Activated CD4-positive, alpha-beta T cell treated with anti-CD3 and anti-CD28 coated beads for 4 hours (primary cell): ENCODE results near the gene PIEZO2.
"Not testable (repeated sequence)": the region's sequence is repeated elsewhere in the genome, so short reads cannot be mapped to it uniquely, and the experiment has no call there.

Experiments used
- DNase-seq, 2 donors: peaks; one replicate each; pipeline ENCODE4 v3.0.0-alpha.2; 2020

The PIEZO2 gene

GRCh38 chr18:11148680-11149440, 509 bp downstream of the PIEZO2 start:
- no peak for DNase-seq

GRCh38 chr18:11147962-11148679, 1.2 kb downstream of the PIEZO2 start:
- no peak for DNase-seq

DNA sequence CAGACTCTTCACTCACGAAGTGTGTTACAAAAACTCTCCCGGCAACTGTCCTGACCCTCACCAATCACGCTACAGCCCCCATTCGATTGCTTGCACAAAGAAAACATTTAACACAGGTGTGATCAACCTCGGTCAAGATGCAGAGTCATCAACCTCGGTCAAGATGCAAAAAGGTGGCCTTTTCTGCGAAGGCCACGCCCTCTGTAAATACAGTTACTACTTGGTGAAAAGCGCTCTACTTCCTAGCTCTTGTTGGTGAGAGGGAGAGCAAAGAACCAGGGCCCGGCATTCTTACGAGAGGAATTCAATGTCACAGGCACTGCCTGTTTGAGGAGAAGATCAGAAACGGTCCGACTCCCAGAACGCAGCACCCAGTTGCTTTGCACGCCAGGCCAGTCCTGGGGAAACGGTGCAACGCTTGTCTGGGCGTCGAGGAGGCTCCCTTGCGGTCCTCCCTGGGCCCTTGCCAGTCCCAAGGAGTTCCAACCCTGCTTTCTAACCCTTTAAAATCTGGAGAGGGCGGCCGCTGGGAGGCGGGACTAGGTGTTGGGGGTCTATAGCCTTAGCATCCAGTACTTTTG, 1.9 kb downstream of the PIEZO2 start:
- no peak for DNase-seq

- no peak for DNase-seq
Measured at GRCh38 chr18:11146947-11147345, 2.4 kb downstream of the PIEZO2 start.

DNA sequence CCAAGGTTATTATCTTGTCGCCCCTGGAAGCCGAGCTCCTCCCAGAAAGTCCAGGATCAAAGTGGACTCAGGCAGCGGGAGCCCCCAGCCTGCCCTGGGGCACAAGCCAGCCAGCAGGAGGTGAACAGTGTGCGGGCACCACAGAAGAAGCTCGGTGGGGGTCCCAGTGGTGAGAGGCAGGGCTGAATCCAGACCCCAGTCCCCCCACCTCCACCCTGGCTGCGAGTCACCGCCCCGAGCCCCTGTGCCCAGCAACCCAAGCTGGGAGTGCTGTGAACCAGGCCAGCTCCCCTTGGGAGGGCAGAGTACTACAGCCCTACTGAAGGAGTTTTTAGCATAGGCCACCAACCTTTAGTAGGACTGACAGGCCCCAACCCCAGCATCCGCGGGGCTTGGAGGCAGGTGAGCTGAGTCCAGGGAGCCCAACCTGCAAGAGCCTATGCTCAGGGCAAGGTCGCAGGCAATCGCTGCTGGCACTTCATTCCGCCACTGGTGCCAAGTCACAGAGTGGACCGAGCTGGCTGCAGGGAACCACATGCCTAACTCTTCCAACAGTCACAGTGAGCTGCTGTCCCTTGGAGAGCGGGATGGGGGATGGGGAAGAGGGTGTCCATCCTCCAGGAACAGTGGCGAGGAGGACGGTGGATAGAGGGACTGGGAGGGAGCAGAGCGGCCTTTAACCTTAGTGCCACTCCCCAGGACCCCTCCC, 3.0 kb downstream of the PIEZO2 start:
- DNase-seq: no peak

GRCh38 chr18:11145413-11146191, 3.8 kb downstream of the PIEZO2 start:
- DNase-seq: no peak

DNA sequence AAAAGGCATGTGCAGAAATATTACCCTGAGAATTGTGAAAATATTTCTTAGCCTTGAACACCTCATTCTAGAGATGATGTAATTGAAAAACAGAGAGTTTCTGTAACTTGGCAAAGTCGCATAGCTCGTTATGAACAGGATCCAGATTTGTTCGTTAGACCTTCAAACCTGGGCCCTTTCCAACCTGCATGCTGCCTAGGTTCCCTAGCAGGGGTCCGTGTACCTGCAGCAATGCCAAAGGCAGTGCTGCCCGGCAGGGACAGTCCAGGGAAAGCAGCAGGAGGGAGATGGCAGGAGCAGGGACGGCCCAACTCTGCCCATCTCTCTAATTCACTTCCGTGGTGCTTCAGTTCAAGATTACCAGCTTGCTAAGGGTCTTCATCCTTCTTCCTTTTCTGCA, 12.0 kb downstream of the PIEZO2 start:
- DNase-seq: no peak

DNA sequence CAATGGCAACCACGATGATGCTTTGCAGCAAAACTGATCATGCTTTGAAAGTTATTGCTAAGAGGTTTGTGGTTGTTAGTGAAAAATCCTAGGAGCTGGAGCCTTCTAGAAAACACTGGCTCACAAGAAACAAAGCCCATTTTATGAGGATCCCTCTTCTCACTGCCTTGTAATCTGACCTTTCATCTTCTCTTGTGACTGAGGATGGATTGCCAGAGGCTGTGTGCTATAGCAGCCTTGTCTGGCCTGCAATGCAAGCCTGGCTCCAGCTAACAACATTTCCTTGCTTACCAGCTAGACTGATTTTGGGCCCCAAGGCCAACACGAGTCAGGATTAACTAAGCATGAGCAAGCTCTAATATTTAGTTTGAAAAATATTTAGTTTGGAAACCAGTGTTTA, 13.1 kb downstream of the PIEZO2 start:
- no peak for DNase-seq

DNA sequence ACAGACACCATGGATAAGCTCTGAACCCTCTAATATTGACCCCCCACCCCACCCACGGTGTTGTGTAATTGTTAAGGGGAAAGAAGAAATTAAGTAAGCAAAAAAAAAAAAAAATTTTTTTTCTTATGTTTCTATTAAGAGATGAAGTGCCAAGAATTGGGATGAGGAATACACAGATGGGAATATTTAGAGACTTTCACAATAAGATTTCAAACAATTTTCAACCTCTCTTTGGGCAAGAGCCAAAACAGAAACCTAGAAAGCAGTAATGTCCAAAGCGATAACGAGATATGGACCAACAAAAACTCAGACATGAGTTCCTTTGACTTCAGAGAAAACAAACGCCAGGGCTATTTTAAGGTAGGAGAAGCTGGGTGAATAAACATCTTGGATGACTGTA, 14.4 kb downstream of the PIEZO2 start:
- no peak for DNase-seq

DNA sequence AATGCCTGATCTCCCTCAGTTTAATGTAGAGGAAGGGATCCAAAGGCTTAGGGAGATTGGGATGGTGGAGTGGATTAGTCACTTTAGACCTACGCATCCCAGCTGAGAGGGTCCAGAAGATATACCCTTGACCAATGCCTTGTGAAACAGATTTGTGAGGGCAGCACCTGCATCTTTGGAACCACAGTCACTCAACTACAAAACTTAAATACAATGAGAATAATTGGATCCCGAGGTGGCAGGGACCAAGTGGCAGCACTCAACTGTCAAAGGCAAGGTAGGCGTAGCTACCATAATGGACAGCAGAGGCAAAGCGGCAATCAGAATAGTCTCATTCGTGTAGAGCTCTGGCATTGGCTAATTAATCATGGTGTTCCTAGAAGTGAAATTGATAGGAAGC, 20.3 kb downstream of the PIEZO2 start:
- not testable (repeated sequence) for DNase-seq

GRCh38 chr18:11125492-11126315, 23.7 kb downstream of the PIEZO2 start:
- DNase-seq: no peak

DNA sequence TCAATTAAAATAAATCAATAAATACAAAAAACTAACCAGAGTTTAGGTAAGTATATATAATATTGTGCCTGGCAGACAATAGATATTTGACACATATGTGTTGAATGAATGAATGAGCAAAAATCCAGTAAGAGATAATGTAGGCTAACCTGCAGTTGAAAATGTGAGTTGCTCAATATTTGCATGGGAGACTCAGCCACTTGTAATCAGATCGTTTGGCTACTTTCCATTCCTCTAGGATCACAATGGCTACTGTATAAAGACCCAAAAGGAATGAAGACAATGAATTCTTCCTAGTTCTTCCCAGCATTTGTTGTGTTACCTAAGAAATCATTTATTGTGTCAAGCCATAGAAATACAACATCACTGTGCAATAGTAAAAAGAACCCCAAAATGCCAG, 25.3 kb downstream of the PIEZO2 start:
- no peak for DNase-seq

DNA sequence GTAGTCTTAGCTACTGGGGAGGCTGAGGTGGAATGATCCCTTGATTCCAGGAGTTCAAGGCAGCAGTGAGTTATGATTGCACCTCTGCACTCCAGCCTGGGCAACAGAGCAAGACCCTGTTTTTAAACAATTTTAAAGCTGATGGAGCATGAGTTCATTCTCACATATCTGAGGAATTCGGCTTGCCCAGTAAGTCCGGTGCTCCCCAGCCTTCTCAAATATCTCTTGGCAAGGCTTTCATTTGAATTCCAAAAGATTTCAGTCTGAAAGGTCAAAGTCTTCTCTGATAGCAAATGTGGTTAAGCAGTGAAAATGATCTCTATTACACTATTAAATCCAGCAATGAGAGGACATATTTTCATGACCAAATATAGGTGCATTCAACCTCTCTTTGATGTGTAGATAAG, 27.9 kb downstream of the PIEZO2 start:
- DNase-seq: no peak

DNA sequence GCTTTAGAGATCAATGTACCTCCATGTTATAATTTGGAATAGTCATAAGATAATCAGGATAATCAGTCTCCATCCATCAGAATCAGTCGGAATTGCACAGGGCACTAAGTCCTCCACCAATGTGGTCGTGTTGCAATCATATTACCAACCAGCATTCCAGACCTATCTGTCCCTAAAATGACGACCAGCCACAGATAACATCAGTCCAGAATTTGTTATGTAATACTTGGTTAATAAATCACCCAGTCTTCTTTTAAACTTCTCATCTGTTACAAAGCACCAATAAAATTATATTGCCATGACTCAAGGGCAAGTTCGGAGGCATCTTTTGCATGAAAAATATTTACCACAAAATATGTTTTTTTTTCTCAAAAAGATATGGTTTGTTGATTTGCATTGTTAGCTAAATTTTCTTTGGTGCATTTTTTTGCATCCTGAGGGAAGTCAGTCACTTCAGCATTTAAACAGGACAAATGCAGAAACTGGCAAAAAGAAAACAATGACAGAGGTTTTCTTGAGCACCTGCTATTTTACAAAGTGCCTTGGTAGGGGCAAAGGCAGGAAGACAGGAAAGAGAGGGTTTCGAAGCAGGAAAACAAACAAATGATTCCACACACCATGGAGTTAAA, 29.3 kb downstream of the PIEZO2 start:
- DNase-seq: no peak

DNA sequence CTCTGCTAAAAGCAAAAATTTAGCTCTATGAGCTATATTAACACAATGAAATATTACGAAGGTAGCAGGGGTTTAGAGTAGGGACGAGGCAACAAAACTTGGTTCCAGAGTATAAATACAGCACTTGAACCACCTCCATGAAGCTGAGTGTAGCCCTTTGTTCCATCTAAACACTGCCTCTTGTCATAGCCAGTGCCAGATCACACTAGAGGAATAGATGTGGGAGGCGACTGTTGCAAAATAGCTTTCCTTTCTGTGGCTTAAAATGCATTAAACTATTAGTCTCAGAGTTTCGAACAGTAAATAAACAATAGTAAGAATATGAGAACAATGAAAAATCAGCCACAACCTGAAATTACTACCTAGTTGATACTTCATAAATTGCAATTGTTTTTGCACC, 29.8 kb downstream of the PIEZO2 start:
- no peak for DNase-seq

DNA sequence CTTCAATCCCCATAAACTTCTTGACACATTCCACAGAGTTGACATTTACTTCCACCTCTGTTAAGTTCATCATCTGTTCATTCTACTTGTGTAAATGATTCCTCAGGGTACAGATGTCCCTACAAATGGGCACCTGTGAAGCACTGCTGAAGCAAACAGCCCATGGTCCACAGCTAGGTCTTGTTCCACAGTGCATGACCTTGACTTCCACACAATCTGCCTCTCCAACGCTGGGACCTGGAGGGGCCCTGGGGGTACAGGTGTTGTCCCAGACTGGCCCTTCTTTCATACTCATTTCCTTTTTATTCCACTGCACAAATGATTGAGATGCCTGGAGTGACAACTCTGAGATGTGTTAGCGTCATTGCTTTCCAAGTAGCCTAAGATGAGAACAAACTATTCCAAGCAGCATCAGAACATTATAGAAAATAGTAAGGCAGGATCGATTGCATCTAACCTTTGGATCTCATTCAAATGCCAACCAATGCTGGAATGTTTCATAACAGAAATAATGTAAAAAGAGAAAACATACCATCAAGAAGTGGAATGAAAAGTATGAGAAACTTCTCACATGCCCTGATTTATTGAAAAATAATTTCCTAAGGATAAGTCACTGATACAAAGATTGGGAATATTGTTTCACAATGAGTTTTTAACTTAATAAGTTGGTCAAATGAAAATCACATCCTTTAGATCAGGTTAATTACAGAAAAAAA, 31.2 kb downstream of the PIEZO2 start:
- DNase-seq: no peak

- DNase-seq: no peak
Measured at GRCh38 chr18:11115276-11115675, 34.1 kb downstream of the PIEZO2 start.

DNA sequence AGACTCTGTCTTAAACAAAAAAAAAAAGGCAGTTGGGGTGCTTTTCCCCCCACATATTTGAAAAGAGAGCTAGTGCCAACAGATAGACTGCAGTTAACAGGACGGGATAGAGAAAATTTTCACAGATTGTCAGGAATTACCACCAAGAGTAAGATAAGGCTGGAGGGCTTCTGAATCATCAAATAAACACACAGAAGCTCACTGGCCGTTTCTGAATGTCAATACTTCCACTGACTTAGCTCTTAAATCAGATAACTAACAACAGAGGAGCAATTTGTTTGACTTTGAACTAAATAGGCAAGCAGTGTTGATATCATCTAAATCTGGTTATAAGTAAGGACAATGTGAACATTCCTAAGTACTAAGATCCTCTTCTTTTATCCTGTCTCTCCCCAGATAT, 34.7 kb downstream of the PIEZO2 start:
- DNase-seq: no peak

- DNase-seq: no peak
Measured at GRCh38 chr18:11113937-11114336, 35.4 kb downstream of the PIEZO2 start.

GRCh38 chr18:11113046-11113548, 36.3 kb downstream of the PIEZO2 start:
- DNase-seq: no peak
